ENCODE results near the gene HSPA12A.

HSPA12A gene

GRCh38 chr10:116688741-116689495 is 53.4 kb downstream of the HSPA12A start:
- DNase-seq: no peak

GRCh38 chr10:116688241-116688711 is 54.1 kb downstream of the HSPA12A start:
- peak; percentile 70 for DNase-seq

- no peak for DNase-seq
Measured at GRCh38 chr10:116687633-116688032, 54.7 kb downstream of the HSPA12A start.

GRCh38 chr10:116686632-116687031 is 55.7 kb downstream of the HSPA12A start:
- DNase-seq: no peak

DNA sequence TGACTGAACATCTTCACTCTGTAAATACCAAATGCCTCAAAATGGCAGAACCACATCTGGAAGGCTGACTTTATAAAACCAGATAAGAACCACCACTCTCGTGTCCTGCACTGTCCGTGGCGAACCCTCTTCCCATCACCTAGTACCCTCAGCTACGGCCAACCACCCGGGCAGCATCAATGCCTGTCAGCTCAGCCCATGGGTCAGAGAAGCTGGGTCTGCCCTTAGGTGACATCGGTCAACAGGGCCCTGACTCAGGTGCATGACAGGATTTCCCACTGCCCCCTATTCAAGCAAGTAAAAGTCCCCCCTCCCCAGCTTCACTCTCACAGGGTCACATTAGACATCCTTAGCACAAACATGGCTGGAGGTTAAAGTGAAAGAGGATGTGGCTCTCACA is 56.6 kb downstream of the HSPA12A start:
- no peak for DNase-seq

DNA sequence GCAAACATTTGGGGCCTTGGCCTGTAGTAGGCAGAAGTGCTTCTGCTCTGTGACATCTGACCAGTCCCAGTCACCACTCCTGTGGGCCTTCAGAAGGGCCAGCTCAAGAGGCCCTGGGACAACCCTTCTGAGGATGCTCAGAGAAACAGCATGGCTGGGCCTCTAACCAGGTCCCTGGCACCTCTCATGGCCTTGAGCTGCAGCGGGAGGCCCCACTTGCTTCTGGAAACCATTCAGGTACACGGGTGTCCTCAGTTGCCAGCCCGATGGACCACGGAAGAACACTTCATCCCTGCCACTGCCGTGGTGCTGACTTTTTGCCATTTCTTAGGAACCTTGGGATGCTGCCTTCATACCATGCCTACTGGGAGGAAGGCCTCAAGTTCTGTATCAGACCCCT is 57.6 kb downstream of the HSPA12A start:
- no peak for DNase-seq

GRCh38 chr10:116683821-116684220 is 58.5 kb downstream of the HSPA12A start:
- no peak for DNase-seq

GRCh38 chr10:116683166-116683565 is 59.2 kb downstream of the HSPA12A start:
- DNase-seq: no peak

DNA sequence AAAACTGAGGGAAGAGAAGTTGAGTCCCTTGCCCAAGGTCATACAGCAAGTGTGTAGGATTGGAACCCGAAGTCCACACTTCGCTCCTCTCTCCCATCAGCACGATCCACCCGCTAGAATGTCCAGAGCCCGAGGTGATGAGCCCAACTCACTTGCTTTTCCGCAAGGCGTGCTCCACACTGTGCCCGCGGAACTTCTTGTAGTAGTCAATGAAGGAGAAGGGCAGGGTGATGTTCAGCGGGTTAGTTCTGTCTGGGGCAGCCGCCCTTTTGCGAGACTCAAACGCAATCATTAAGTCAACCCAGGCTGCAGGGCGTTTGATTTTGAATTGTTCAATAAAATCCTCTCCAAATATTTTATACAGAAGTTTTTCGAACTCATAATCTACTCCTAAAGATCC is 63.0 kb downstream of the HSPA12A start:
- DNase-seq: no peak

DNA sequence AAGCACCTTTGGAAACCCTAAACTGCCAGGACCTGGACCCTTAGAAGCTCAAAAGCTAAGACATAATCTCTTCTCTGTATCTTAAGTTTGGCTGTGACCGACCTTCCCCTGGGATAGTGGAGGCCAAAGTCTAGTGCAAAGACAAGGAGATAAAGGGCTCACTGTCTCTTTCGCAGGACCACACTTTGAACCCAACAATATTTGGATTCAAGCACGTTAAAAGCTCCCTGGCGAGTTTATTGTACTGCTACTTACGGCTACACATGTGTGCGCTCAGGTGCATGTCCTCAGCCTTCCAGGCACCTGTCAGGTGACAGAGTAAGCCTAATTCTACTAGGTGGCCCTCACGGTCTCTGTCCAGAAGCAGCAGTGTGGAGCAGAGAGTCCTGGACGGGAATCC is 65.7 kb downstream of the HSPA12A start:
- no peak for DNase-seq

- DNase-seq: no peak
Measured at GRCh38 chr10:116676118-116676517, 66.2 kb downstream of the HSPA12A start.

DNA sequence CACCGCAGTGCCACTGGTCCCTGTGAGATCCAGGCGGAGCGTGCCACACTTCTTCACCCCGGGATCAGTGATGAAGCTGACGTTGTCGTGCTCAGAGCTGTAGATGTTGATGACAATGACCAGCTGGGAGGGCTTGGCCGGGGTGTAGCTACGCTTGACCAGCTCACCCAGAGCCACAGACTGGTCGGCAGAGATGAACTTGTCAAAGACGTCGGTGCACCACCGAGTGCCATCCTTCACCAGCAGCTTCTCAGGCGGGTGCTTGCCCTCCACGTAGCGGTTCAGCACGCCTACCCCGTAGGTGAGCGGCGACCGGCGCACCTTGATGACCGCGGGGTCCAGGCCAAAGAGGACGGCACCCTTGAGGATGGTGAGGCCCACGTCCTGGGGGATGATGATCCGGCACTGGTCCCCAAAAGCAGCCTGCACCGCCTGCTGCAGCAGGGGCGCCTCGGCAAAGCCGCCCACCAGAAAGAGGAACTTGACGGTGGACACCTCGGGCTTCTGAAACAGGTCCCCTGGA is 67.4 kb downstream of the HSPA12A start:
- peak; percentile 49 for DNase-seq

DNA sequence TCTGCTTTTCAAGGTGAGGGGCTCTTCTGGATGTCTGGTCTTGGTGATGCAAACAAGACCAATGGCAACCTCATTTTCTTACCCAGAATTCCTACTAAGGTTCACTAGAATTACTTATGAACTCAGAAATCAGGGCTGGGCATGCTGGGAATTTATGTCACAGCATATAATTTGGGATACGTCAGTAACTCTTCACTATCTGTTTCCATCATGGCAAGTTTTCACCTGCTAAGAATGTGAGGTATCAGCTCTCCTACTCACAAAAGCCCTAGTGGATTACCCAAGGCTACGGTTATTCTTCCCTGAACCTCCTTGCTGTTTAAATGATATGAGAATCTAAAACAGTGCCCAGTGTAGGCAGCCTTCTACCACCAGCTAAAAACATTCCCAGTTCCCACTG is 68.5 kb downstream of the HSPA12A start:
- DNase-seq: no peak

DNA sequence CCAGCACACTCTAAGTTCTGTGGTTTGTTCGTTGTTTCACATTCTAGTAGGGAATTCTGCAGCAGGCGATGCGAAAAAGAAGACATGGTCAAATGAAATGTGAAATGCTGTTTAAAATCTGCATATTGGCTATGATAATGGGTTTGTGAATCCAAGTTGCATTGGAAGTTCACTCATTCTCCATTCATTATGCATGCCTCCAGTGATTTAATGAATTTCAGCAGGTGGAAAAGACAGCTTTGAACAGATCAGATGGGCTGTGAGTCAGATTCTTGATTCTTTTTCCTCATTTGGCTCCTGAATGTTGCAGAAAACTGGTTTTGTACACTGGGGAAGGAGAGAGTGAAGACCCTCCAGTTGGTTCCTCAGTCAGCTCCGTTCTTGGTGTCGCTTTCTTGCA is 69.5 kb downstream of the HSPA12A start:
- DNase-seq: no peak

DNA sequence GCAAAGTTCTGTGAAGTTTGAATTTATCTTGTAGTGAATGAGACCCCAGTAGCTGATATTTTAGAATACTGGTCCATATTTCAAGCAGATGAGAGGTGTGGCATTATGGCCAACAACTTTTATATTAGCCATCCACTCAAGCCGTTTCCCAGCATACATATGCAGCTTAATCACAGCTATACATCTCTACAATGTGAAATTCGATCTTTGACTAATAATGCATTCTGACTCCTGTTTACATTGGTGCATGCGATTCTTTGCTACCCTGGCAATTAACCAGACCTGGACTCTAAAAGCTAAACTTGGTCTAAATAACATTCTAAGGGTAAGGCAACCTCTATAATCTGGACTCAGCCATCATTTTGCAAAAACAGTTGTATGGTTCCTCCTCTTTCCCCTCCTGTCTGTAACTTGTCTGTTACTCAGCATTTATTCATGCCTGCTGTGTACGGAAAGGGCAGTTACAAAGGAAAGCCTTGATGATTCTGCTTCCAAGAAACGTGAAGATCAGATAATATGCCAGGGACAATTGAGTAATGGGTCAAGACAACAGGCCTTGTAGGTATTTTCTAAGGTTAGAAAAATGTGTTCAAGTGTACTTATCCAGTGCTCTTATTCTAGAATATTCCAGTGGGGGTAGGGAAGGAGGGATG is 71.0 kb downstream of the HSPA12A start:
- DNase-seq: peak; percentile 17

- no peak for DNase-seq
Measured at GRCh38 chr10:116670706-116671105, 71.7 kb downstream of the HSPA12A start.

GRCh38 chr10:116669832-116670644 is 72.3 kb downstream of the HSPA12A start:
- peak; percentile 94 for DNase-seq

GRCh38 chr10:116669080-116669479 is 73.3 kb downstream of the HSPA12A start:
- peak; percentile 53 for DNase-seq

DNA sequence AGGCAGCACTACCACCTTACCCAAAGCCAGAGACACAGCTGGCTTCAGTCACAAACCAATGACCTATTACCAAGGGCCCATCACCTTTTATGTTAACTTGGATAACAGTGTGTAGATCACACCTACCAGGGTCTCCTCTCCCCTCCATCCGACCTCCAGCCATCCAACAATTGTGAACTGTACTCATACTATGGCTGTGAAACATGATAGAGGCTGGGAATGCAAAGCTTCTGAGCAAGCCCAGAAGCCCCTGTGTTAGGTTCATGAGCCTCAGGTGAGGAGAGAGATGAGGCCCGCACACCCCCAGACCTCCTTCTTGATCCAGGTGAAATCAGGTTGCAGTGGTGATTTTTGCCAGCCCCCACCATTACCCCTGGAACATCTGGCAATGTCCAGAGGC is 73.9 kb downstream of the HSPA12A start:
- DNase-seq: no peak

DNA sequence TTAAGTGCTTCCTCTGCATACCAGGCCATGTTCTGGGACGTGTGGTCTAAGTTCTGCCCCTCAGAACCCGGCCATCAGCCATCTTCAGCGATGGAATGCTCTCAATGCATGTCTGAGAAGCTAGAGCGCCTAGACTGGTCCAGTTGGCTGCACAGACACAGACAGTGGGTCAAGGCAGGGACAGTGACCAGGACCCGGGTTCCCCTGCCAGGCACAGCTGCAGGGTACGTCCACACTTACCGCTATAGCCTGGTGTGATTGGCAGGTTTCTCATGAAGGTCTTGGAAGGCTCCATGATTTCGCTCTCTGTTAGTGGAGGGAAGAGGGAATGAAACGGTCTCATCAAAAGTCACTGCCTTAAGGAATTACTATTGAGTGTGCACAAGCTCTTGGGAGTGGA is 74.3 kb downstream of the HSPA12A start:
- DNase-seq: peak; percentile 35

GRCh38 chr10:116667484-116667883 is 74.9 kb downstream of the HSPA12A start:
- peak; percentile 16 for DNase-seq

DNA sequence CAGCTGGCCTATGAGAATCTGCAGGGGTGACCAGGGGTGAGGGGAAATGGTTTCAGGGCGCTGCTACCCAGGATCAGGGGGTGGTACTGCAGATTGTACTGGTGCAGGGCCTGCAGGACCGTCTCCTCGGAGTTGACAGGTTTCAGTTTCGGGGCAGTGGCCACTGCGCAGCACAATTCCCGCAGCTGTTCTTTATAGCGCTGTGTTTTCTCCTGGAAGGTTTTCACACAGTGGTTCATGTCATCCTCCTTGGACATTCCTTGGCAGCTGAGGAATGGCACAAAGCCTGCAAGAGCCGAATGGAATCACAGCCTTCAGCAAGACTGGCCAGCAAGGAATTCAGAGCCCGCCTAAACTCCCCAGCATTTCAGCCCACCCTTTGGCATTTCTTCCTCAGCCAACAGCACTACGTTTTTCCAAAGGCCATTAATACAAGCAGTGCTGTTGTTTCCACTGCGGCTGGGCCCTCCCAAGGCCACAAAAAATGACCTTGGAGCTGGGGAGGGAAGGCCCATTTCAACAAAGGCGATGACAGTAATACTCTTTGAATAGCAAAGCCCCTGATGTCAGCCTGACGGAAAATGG is 76.7 kb downstream of the HSPA12A start:
- DNase-seq: no peak

GRCh38 chr10:116664631-116665030 is 77.7 kb downstream of the HSPA12A start:
- peak; percentile 32 for DNase-seq

Data from islet precursor cell (in vitro differentiated cells).